HG03558 (cell line): ENCODE results near the gene TMEM131.
"Not testable (repeated sequence)": the region's sequence is repeated elsewhere in the genome, so short reads cannot be mapped to it uniquely, and the experiment has no call there.

Source experiments
- ATAC-seq: cut with Tn5 transposase; IDR thresholded peaks from one replicate; pipeline ENCODE4 v1.9.1; 2021; ENCODE audit warnings: moderate number of reproducible peaks; ENCODE audit not compliant: unreplicated experiment; ENCODE audit errors: extremely low read depth

The TMEM131 gene

GRCh38 chr2:97995734-97996624, at the start of gene TMEM131:
TSS of gene TMEM131 (minus strand) at chr2:97995948. CDS start at chr2:97995662, 286 bp downstream.
- peak; percentile 46 for ATAC-seq

GRCh38 chr2:98044730-98045129, 49.0 kb upstream of the TMEM131 start:
- not testable (repeated sequence) for ATAC-seq

GRCh38 chr2:98043101-98043500, 47.4 kb upstream of the TMEM131 start:
- ATAC-seq = no peak

- ATAC-seq = no peak
These were observed 44.7 kb upstream of the TMEM131 start for GRCh38 chr2:98040331-98040939.

GRCh38 chr2:98039085-98039756, 43.5 kb upstream of the TMEM131 start:
- no peak for ATAC-seq

- no peak for ATAC-seq
These were observed 42.1 kb upstream of the TMEM131 start for GRCh38 chr2:98037666-98038336.

- no peak for ATAC-seq
These were observed 41.5 kb upstream of the TMEM131 start for GRCh38 chr2:98037206-98037605.

- no peak for ATAC-seq
These were observed 40.7 kb upstream of the TMEM131 start for GRCh38 chr2:98036349-98037000.

GRCh38 chr2:98034745-98035144, 39.0 kb upstream of the TMEM131 start:
- no peak for ATAC-seq

GRCh38 chr2:98032086-98032485, 36.3 kb upstream of the TMEM131 start:
- ATAC-seq = no peak

- ATAC-seq = no peak
These were observed 34.0 kb upstream of the TMEM131 start for GRCh38 chr2:98029718-98030222.

GRCh38 chr2:98028931-98029717, 33.4 kb upstream of the TMEM131 start:
- no peak for ATAC-seq

GRCh38 chr2:98028101-98028561, 32.4 kb upstream of the TMEM131 start:
- no peak for ATAC-seq

GRCh38 chr2:98027538-98027937, 31.8 kb upstream of the TMEM131 start:
- ATAC-seq = peak; percentile 21

GRCh38 chr2:98026927-98027522, 31.3 kb upstream of the TMEM131 start:
- ATAC-seq = peak; percentile 89

GRCh38 chr2:98026292-98026691, 30.5 kb upstream of the TMEM131 start:
- no peak for ATAC-seq

- ATAC-seq = no peak
These were observed 29.8 kb upstream of the TMEM131 start for GRCh38 chr2:98025481-98026037.

- ATAC-seq = not testable (repeated sequence)
These were observed 26.3 kb upstream of the TMEM131 start for GRCh38 chr2:98022067-98022466.
